WTC11 (cell line): ENCODE data around the gene HIF1A. TPM values are rescaled to one million over a fixed set of nuclear protein-coding genes. Genes with fewer than 3 reads are reported as not detected.
A peak's percentile ranks its signal among the peaks of the same experiment; 100 is the strongest.

ENCODE experiments used
- ATAC-seq: fragments of 200-7000 bp; cut with Tn5 transposase; 2 replicates; pipeline ENCODE4 v1.10.0; 2021; ENCODE audit warnings: mild to moderate bottlenecking, moderate library complexity
- CTCF ChIA-PET: fragments of 300-600 bp; sonication (Branson Sonifier 250); formaldehyde crosslinking; loops from one replicate; lab custom pipeline; 2021; ENCODE audit warnings: antibody characterized with exemption; lab: Charles Lee
- POLR2A ChIA-PET: fragments of 350-600 bp; sonication (Branson Sonifier 250); formaldehyde crosslinking; loops from one replicate; lab custom pipeline; 2021; ENCODE audit warnings: antibody characterized with exemption; lab: Charles Lee
- DNase-seq: peaks from one replicate; pipeline ENCODE4 v3.0.0; 2021; ENCODE audit warnings: low spot score
- H3K27ac Mint-ChIP-seq: 2 replicates; pipeline ENCODE4 v1.8.0; 2021; ENCODE audit warnings: mixed read lengths
- H3K27me3 Mint-ChIP-seq: 2 replicates; pipeline ENCODE4 v1.8.0; 2021; ENCODE audit warnings: low read depth, mild to moderate bottlenecking, moderate library complexity, mixed read lengths
- H3K36me3 Mint-ChIP-seq: 2 replicates; pipeline ENCODE4 v1.8.0; 2021; ENCODE audit warnings: mixed read lengths
- H3K4me1 Mint-ChIP-seq: 2 replicates; pipeline ENCODE4 v1.8.0; 2022; ENCODE audit warnings: mixed read lengths
- H3K4me3 Mint-ChIP-seq: 2 replicates; pipeline ENCODE4 v1.8.0; 2021; ENCODE audit warnings: mild to moderate bottlenecking, moderate library complexity, mixed read lengths
- H3K9me3 Mint-ChIP-seq: 2 replicates; pipeline ENCODE4 v1.8.0; 2021; ENCODE audit warnings: mixed read lengths
- ATF2 ChIP-seq: sonication (generic); formaldehyde crosslinking; IDR thresholded peaks from 2 replicates; pipeline ENCODE4 v1.8.1; 2022; ENCODE audit warnings: low read depth, missing genetic modification reagents, borderline replicate concordance
- ATF6 ChIP-seq: sonication (generic); formaldehyde crosslinking; IDR thresholded peaks from 2 replicates; pipeline ENCODE4 v1.8.1; 2023; ENCODE audit warnings: mild to moderate bottlenecking, missing genetic modification reagents
- FOXK1 ChIP-seq: sonication (generic); formaldehyde crosslinking; IDR thresholded peaks from 2 replicates; pipeline ENCODE4 v1.8.0; 2022; ENCODE audit warnings: mild to moderate bottlenecking, moderate library complexity, missing genetic modification reagents
- HMGA2 ChIP-seq: fragments of 250-450 bp; sonication (Bioruptor Pico); IDR thresholded peaks from 2 replicates; pipeline ENCODE4 v1.4.0; 2021; ENCODE audit warnings: mild to moderate bottlenecking, moderate library complexity
- HMGXB4 ChIP-seq: sonication (generic); formaldehyde crosslinking; IDR thresholded peaks from 2 replicates; pipeline ENCODE4 v1.8.1; 2023; ENCODE audit warnings: mild to moderate bottlenecking, moderate library complexity, missing genetic modification reagents
- IRF2 ChIP-seq: sonication (generic); formaldehyde crosslinking; IDR thresholded peaks from 2 replicates; pipeline ENCODE4 v1.8.0; 2022; ENCODE audit warnings: low read depth, missing genetic modification reagents, borderline replicate concordance
- TCF7 ChIP-seq: sonication (generic); formaldehyde crosslinking; IDR thresholded peaks from 2 replicates; pipeline ENCODE4 v1.8.0; 2022; ENCODE audit warnings: mild to moderate bottlenecking, low read depth, missing genetic modification reagents, moderate library complexity
- USF1 ChIP-seq: sonication (generic); formaldehyde crosslinking; IDR thresholded peaks from 2 replicates; pipeline ENCODE4 v1.8.0; 2022; ENCODE audit warnings: mild to moderate bottlenecking, missing genetic modification reagents
- USF2 ChIP-seq: sonication (generic); formaldehyde crosslinking; IDR thresholded peaks from 2 replicates; pipeline ENCODE4 v1.8.1; 2023; ENCODE audit warnings: mild to moderate bottlenecking, missing genetic modification reagents, moderate library complexity
- ZNF263 ChIP-seq: sonication (generic); formaldehyde crosslinking; IDR thresholded peaks from 2 replicates; pipeline ENCODE4 v1.8.1; 2022; ENCODE audit warnings: low read depth, mild to moderate bottlenecking, moderate library complexity, missing genetic modification reagents
- ZNF396 ChIP-seq: fragments of 250-450 bp; sonication (Bioruptor Pico); IDR thresholded peaks from 2 replicates; pipeline ENCODE4 v1.8.0; 2021; ENCODE audit warnings: mild to moderate bottlenecking, moderate library complexity, borderline replicate concordance
- ZNF532 ChIP-seq: fragments of 250-450 bp; sonication (Bioruptor Pico); IDR thresholded peaks from 2 replicates; pipeline ENCODE4 v1.9.0; 2021; ENCODE audit warnings: mild to moderate bottlenecking, borderline replicate concordance
- total RNA-seq: library from RNA; stranded (reverse); gene quantifications from 3 replicates; pipeline ENCODE4 v1.2.3, GENCODE V29; 2021

Gene HIF1A
- total RNA-seq, 1 experiment from 2014 or later, result 165 TPM

GRCh38 chr14:61751475-61751989 lies 56.2 kb downstream of the HIF1A start (continued):
- TF ChIP-seq USF1 (no peak), USF2 (CRISPR knock-in tag) (no peak), HMGA2 (CRISPR knock-in tag) (no peak), ATF2 (no peak), ZNF263 (CRISPR knock-in tag) (no peak), IRF2 (CRISPR knock-in tag) (no peak), ATF6 (no peak)

- ATAC-seq (no peak), DNase-seq (no peak)
- peak overlapping the region; percentile 54 for H3K27ac Mint-ChIP-seq
- CTCF ChIA-PET, result interaction anchor here (1.8 kb wide), 1 partner anchor 9 kb away, joined by 7 read pairs; the partner anchor contains the start of gene SNAPC1
- H3K27me3 Mint-ChIP-seq, result no peaks in the 10 kb centered on the region
- H3K4me1 Mint-ChIP-seq, result peaks cover 58% of the 10 kb centered on the region
- POLR2A ChIA-PET, result interaction anchor here (1.4 to 1.7 kb wide), 2 partner anchors 9 to 10 kb away, joined by 8 to 15 read pairs; partner anchors contain the start of gene SNAPC1
- no peak overlapping the region for H3K4me3 Mint-ChIP-seq
- TF ChIP-seq USF2 (CRISPR knock-in tag) (no peak), ZNF532 (no peak), FOXK1 (no peak), TCF7 (CRISPR knock-in tag) (no peak), ZNF396 (no peak), HMGXB4 (CRISPR knock-in tag) (no peak)
- TF ChIP-seq, all 79 proteins: peak for 0
- Mint-ChIP-seq H3K9me3 (peaks cover 8% of the 10 kb centered on the region), H3K36me3 (peaks cover 7% of the 10 kb centered on the region)
Measured at GRCh38 chr14:61752626-61753025, 57.3 kb downstream of the HIF1A start.
